HG03521 (cell line): ENCODE measurements around the gene BMP10.

Experiments
- ATAC-seq: cut with Tn5 transposase; IDR thresholded peaks from one replicate; pipeline ENCODE4 v1.9.1; 2021; ENCODE audit warnings: mild to moderate bottlenecking, moderate library complexity; ENCODE audit not compliant: unreplicated experiment

BMP10 gene

DNA sequence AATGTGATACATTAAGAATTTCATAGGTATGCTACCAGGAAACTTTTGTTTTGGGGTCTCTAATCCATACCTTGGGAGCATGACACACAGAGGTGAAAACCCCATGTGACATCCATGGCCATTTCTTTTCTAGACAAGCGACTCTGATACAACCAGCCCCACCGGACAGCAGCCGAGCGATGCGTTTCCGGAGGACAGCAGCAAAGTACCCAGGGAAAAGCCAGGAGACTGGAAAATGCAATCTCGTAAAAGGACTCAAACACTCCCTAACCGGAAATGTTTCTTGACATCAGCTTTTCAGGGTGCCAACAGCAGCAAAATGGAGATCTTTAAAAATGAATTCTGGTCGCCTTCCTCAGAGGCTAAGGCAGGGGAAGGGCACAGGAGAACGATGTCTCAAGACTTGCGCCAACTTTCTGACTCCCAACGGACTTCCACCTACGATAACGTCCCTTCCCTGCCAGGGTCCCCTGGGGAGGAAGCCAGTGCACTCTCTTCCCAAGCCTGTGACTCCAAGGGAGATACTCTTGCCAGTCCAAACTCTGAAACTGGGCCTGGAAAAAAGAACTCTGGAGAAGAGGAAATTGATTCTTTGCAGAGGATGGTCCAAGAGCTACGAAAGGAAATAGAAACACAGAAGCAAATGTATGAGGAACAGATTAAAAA is 48.9 kb downstream of the BMP10 start:
- ATAC-seq, result no peak

DNA sequence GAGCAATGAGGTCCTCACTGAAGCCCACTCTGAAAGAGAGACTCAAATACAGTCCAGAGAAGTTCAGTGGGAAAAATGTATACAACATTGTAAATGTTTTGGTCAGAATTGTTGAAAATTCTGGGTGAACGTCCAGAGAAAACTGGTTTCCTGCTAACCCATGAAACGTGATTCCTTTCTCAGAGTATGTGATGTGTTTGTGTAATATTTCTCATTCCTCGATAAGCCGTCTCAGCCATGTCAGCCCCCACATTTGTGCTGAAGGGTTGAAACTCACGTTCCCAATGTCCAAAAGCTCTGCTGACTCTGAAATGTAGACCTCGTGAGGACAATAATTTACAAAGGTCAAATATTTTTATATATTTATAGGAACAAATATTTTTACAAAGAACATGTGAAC is 51.6 kb downstream of the BMP10 start:
- ATAC-seq, result no peak

DNA sequence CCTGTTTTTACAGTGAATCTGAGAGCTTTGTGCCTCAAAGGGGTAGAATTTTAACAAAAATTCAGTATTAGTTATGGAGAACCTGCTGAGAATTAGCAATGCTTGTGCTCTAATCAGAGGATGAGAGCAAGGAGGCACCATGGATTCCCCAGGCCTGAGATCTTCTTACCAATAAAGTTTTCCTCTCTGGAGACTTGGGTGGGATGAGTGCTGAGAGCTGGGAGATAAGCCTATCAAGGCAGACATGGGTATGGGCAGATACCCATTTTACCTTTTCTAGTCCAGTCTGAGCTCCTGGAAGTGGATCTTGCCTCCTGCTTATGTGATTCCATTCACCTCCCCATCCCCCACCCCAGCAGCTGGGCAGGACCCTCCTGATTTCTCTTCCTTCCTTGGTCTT is 53.9 kb downstream of the BMP10 start:
- ATAC-seq, result no peak
